SK-N-SH treated with all-trans-retinoic acid at 6 μM for 48 hours (cell line): ENCODE data around the gene MRM3.

ENCODE experiments used
- ARNTL ChIP-seq: fragments of 450-650 bp; formaldehyde crosslinking; IDR thresholded peaks from 2 replicates; pipeline ENCODE4 v1.5.0; 2020; ENCODE audit warnings: low read depth, mild to moderate bottlenecking, moderate library complexity, borderline replicate concordance
- CSDC2 ChIP-seq: fragments of 250-450 bp; sonication (Bioruptor Pico); IDR thresholded peaks from 2 replicates; pipeline ENCODE4 v1.5.0; 2020; ENCODE audit warnings: mild to moderate bottlenecking, moderate library complexity
- ISL1 ChIP-seq: fragments of 250-450 bp; sonication (Bioruptor Pico); IDR thresholded peaks from 2 replicates; pipeline ENCODE4 v2.1.2; 2022; ENCODE audit warnings: mild to moderate bottlenecking, moderate library complexity
- PATZ1 ChIP-seq: fragments of 250-450 bp; sonication (Bioruptor Pico); IDR thresholded peaks from 2 replicates; pipeline ENCODE4 v1.8.0; 2020; ENCODE audit warnings: mild to moderate bottlenecking, moderate library complexity, borderline replicate concordance
- RARB ChIP-seq: fragments of 250-450 bp; sonication (Bioruptor Pico); IDR thresholded peaks from 2 replicates; pipeline ENCODE4 v1.8.0; 2021; ENCODE audit warnings: mild to moderate bottlenecking, moderate library complexity
- SNAI2 ChIP-seq: fragments of 250-450 bp; sonication (Bioruptor Pico); IDR thresholded peaks from 2 replicates; pipeline ENCODE4 v1.5.0; 2020; ENCODE audit warnings: mild to moderate bottlenecking, moderate library complexity
- ZFP3 ChIP-seq: fragments of 250-450 bp; sonication (Bioruptor Pico); IDR thresholded peaks from 2 replicates; pipeline ENCODE4 v1.5.0; 2020; ENCODE audit warnings: mild to moderate bottlenecking, moderate library complexity
- ZFP30 ChIP-seq: fragments of 450-650 bp; formaldehyde crosslinking; IDR thresholded peaks from 2 replicates; pipeline ENCODE4 v1.5.0; 2022; ENCODE audit warnings: mild to moderate bottlenecking, moderate library complexity
- ZNF70 ChIP-seq: fragments of 450-650 bp; formaldehyde crosslinking; IDR thresholded peaks from 2 replicates; pipeline ENCODE4 v1.5.0; 2020; ENCODE audit warnings: mild to moderate bottlenecking, moderate library complexity

GRCh38 chr17:819251-819650, 37.1 kb downstream of the MRM3 start:
- TF ChIP-seq CSDC2 (CRISPR knock-in tag) (no peak), RARB (no peak), ZFP3 (CRISPR knock-in tag) (no peak), ARNTL (CRISPR knock-in tag) (no peak), ZNF70 (CRISPR knock-in tag) (no peak), ISL1 (CRISPR knock-in tag) (no peak), ZFP30 (CRISPR knock-in tag) (no peak), PATZ1 (CRISPR knock-in tag) (no peak), SNAI2 (CRISPR knock-in tag) (no peak)
